OCI-LY3 (cell line): Measurements from ENCODE around the gene SDR42E1.

ENCODE experiments used
- CTCF ChIP-seq: fragments of 200-600, 300-600 bp; sonication (generic); IDR thresholded peaks from 2 replicates; pipeline ENCODE4 v1.5.1; 2014; ENCODE audit warnings: antibody characterized with exemption, low read length, low read depth
- EZH2phosphoT487 ChIP-seq: fragments of 200-600 bp; shearing (Covaris generic); IDR thresholded peaks from 2 replicates; pipeline ENCODE4 v1.6.1; 2018; ENCODE audit warnings: antibody characterized with exemption, mixed run types, low read depth

- no peak for TF ChIP-seq CTCF
- no peak for TF ChIP-seq EZH2phosphoT487
Observed at GRCh38 chr16:81945665-81946064, 65.6 kb downstream of the SDR42E1 start.
